SK-N-SH (cell line): Measurements from ENCODE around the gene PER3.

Source experiments
- CTCF ChIP-seq: fragments of 200-600 bp; sonication (generic); IDR thresholded peaks from 2 replicates; pipeline ENCODE4 v1.6.1; 2017; ENCODE audit warnings: antibody characterized with exemption, mild to moderate bottlenecking, moderate library complexity
- GATA2 ChIP-seq: sonication (generic); formaldehyde crosslinking; IDR thresholded peaks from 2 replicates; pipeline ENCODE4 v1.5.0; 2020; ENCODE audit warnings: mild to moderate bottlenecking, missing genetic modification reagents
- TAF1 ChIP-seq: IDR thresholded peaks from 2 replicates; pipeline ENCODE4 v1.6.1; 2012; ENCODE audit warnings: low read depth, mild to moderate bottlenecking, low read length, moderate library complexity, borderline replicate concordance
- TF ChIP-seq, protein P1 (sequence below): IDR thresholded peaks from 2 replicates; pipeline ENCODE4 v1.4.0; 2012; ENCODE audit warnings: low read depth, borderline replicate concordance

GRCh38 chr1:7753641-7754040 lies 30.4 kb upstream of the PER3 start:
- TF ChIP-seq CTCF (no peak), TAF1 (no peak), GATA2 (CRISPR knock-in tag) (0 out of 2 replicates have a peak, but pooled peaks have one; percentile 47)
- TF ChIP-seq, protein P1, sequence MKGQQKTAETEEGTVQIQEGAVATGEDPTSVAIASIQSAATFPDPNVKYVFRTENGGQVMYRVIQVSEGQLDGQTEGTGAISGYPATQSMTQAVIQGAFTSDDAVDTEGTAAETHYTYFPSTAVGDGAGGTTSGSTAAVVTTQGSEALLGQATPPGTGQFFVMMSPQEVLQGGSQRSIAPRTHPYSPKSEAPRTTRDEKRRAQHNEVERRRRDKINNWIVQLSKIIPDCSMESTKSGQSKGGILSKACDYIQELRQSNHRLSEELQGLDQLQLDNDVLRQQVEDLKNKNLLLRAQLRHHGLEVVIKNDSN: no peak
